NT2/D1 (cell line): ENCODE data around the gene LRRC27.

Source experiments
- DNase-seq: peaks from one replicate; pipeline ENCODE4 v3.0.0-alpha.2; 2011; ENCODE audit warnings: low read depth, low spot score
- H3K27me3 ChIP-seq: 2 replicates; pipeline ENCODE4 v1.6.0; 2011; ENCODE audit warnings: mild to moderate bottlenecking; ENCODE audit not compliant: insufficient read length, insufficient read depth
- H3K36me3 ChIP-seq: 2 replicates; pipeline ENCODE4 v1.6.1; 2011; ENCODE audit warnings: mild to moderate bottlenecking, low read length, mixed read lengths; ENCODE audit not compliant: insufficient read depth, insufficient read length
- H3K4me1 ChIP-seq: 2 replicates; pipeline ENCODE4 v1.5.1; 2011; ENCODE audit not compliant: insufficient read depth, insufficient read length
- H3K4me3 ChIP-seq: 2 replicates; pipeline ENCODE4 v1.5.1; 2011; ENCODE audit warnings: low read depth; ENCODE audit not compliant: insufficient read length
- H3K9ac ChIP-seq: 2 replicates; pipeline ENCODE4 v1.6.0; 2011; ENCODE audit warnings: low read depth; ENCODE audit not compliant: insufficient read length
- H3K9me3 ChIP-seq: 2 replicates; pipeline ENCODE4 v1.5.1; 2011; ENCODE audit warnings: mild to moderate bottlenecking, low read length; ENCODE audit not compliant: insufficient read depth
- SUZ12 ChIP-seq: IDR thresholded peaks from 2 replicates; pipeline ENCODE4 v1.6.1; 2011; ENCODE audit not compliant: insufficient read length, insufficient read depth; ENCODE audit errors: extremely low read depth
- YY1 ChIP-seq: IDR thresholded peaks from 2 replicates; pipeline ENCODE4 v1.6.1; 2011; ENCODE audit not compliant: insufficient read length, insufficient read depth
- ZNF274 ChIP-seq: IDR thresholded peaks from 2 replicates; pipeline ENCODE4 v1.6.1; 2011; ENCODE audit warnings: mild to moderate bottlenecking, low read depth, low read length

Gene LRRC27

GRCh38 chr10:132329565-132330485 lies 2.2 kb upstream of the LRRC27 start:
- no peak for DNase-seq
- Histone ChIP-seq H3K9ac (peak overlapping the region; percentile 50), H3K27me3 (no peaks in the 10 kb centered on the region), H3K4me3 (peak overlapping the region; percentile 91), H3K4me1 (peaks cover 6% of the 10 kb centered on the region), H3K9me3 (no peaks in the 10 kb centered on the region), H3K36me3 (peaks cover 36% of the 10 kb centered on the region)
- TF ChIP-seq SUZ12 (no peak), ZNF274 (no peak), YY1 (no peak)

- Histone ChIP-seq H3K4me1 (peaks cover 6% of the 10 kb centered on the region), H3K9me3 (no peaks in the 10 kb centered on the region), H3K27me3 (no peaks in the 10 kb centered on the region), H3K4me3 (peak overlapping the region; percentile 91), H3K9ac (peak overlapping the region; percentile 50), H3K36me3 (peaks cover 36% of the 10 kb centered on the region)
- TF ChIP-seq YY1, result no peak
- no peak for DNase-seq
These were observed 1.5 kb upstream of the LRRC27 start for GRCh38 chr10:132330486-132330833.

GRCh38 chr10:132332433-132332754 lies 401 bp downstream of the LRRC27 start:
- Histone ChIP-seq H3K27me3 (no peaks in the 10 kb centered on the region), H3K9me3 (no peaks in the 10 kb centered on the region), H3K9ac (peak overlapping the region; percentile 71), H3K4me1 (peaks cover 4% of the 10 kb centered on the region), H3K4me3 (peak overlapping the region; percentile 46), H3K36me3 (peaks cover 20% of the 10 kb centered on the region)
- TF ChIP-seq YY1, result no peak
- no peak for TF ChIP-seq SUZ12
- no peak for TF ChIP-seq ZNF274
- DNase-seq, result no peak

GRCh38 chr10:132333386-132333785 lies 1.4 kb downstream of the LRRC27 start:
- no peak for DNase-seq
- Histone ChIP-seq H3K9ac (no peak overlapping the region), H3K9me3 (no peaks in the 10 kb centered on the region), H3K36me3 (peaks cover 15% of the 10 kb centered on the region), H3K27me3 (no peaks in the 10 kb centered on the region), H3K4me3 (no peak overlapping the region), H3K4me1 (peaks cover 4% of the 10 kb centered on the region)
- TF ChIP-seq ZNF274, result no peak
- TF ChIP-seq YY1, result no peak
- no peak for TF ChIP-seq SUZ12

GRCh38 chr10:132334631-132335188 lies 2.7 kb downstream of the LRRC27 start:
- no peak overlapping the region for H3K4me3 ChIP-seq
- no peak for TF ChIP-seq ZNF274
- no peak for TF ChIP-seq SUZ12
- TF ChIP-seq YY1, result no peak
- H3K9me3 ChIP-seq, result no peaks in the 10 kb centered on the region
- H3K4me1 ChIP-seq, result peaks cover 4% of the 10 kb centered on the region
- DNase-seq, result no peak
- no peak overlapping the region for H3K9ac ChIP-seq
- H3K36me3 ChIP-seq, result peaks cover 6% of the 10 kb centered on the region
- H3K27me3 ChIP-seq, result no peaks in the 10 kb centered on the region

- no peaks in the 10 kb centered on the region for H3K27me3 ChIP-seq
- no peak overlapping the region for H3K9ac ChIP-seq
- H3K36me3 ChIP-seq, result no peaks in the 10 kb centered on the region
- DNase-seq, result no peak
- TF ChIP-seq SUZ12 (no peak), YY1 (no peak), ZNF274 (no peak)
- H3K4me3 ChIP-seq, result no peak overlapping the region
- H3K4me1 ChIP-seq, result peaks cover 4% of the 10 kb centered on the region
- no peaks in the 10 kb centered on the region for H3K9me3 ChIP-seq
These were observed 3.4 kb downstream of the LRRC27 start for GRCh38 chr10:132335189-132336063.

- H3K36me3 ChIP-seq, result no peaks in the 10 kb centered on the region
- DNase-seq, result no peak
- TF ChIP-seq YY1 (no peak), SUZ12 (no peak), ZNF274 (no peak)
- H3K4me1 ChIP-seq, result peaks cover 4% of the 10 kb centered on the region
- no peak overlapping the region for H3K9ac ChIP-seq
- no peaks in the 10 kb centered on the region for H3K27me3 ChIP-seq
- H3K9me3 ChIP-seq, result no peaks in the 10 kb centered on the region
- no peak overlapping the region for H3K4me3 ChIP-seq
These were observed 4.2 kb downstream of the LRRC27 start for GRCh38 chr10:132336064-132336746.
